ENCODE data around the gene HEATR5A.

GRCh38 chr14:31253746-31254471 lies 166.4 kb downstream of the HEATR5A start:
- TF ChIP-seq CTCF (IDR thresholded peaks at IDR 0.05) (no peak), ZFX (IDR thresholded peaks at IDR 0.05; ENCODE audit: borderline replicate concordance) (no peak)
